ENCODE data around the gene TFAP2B.

TFAP2B gene

DNA sequence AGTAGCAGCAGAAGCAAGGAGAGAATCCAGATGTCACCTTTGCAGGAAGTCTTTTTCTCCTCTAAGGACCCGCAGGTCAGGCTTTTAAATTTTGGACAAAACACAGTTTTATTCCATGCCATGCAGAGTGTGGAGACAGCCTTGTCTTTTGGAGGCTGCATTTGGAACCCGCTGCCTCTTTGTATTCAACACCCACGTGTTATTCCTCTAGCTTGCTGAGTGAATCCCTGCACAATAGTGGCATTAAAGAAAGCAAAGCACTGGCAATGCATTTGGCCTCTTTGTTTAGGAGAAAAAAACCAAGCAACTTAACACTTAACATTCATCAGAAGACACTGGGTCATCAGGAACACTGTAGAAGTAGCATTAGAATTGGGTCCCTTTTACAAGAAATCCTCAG lies 43.5 kb downstream of the TFAP2B start:
- Histone ChIP-seq H3K27me3 (ENCODE audit: insufficient read depth, insufficient read length) (no peaks in the 10 kb centered on the region), H3K4me3 (ENCODE audit: insufficient read length, low read depth) (no peak overlapping the region), H3K36me3 (ENCODE audit: insufficient read depth, insufficient read length, low read length) (no peaks in the 10 kb centered on the region), H3K9ac (ENCODE audit: insufficient read length, low read depth) (no peak overlapping the region), H3K9me3 (ENCODE audit: insufficient read depth, low read length) (no peaks in the 10 kb centered on the region), H3K4me1 (ENCODE audit: insufficient read depth, insufficient read length) (no peaks in the 10 kb centered on the region)
- no peak for TF ChIP-seq YY1 (IDR thresholded peaks at IDR 0.05; ENCODE audit: insufficient read depth, insufficient read length)
- no peak for TF ChIP-seq ZNF274 (IDR thresholded peaks at IDR 0.05; ENCODE audit: low read depth, low read length)
- no peak for TF ChIP-seq SUZ12 (IDR thresholded peaks at IDR 0.05; ENCODE audit: extremely low read depth, insufficient read depth, insufficient read length)
- no peak for DNase-seq (ENCODE audit: low read depth, low spot score)

DNA sequence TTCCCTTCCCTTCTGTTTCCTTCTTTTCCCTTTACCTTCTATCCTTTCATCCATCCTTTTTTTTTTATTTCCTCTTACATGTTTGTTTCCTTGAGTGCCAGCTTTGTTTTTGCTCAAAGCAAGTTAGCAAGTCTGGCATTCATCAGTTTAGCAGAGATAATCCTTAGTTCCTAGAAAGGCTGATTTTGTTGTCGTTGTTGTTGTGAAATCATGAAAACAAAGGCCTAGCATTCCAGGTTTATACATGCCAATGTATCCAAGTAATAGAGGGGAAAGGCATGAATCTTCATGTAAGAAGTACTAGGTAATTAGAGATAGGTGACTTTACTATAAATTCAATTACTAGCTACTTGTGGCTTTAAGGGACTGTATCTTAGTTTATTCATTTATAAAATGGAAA lies 45.9 kb downstream of the TFAP2B start:
- H3K36me3 ChIP-seq (ENCODE audit: insufficient read depth, insufficient read length, low read length): no peaks in the 10 kb centered on the region
- H3K4me1 ChIP-seq (ENCODE audit: insufficient read depth, insufficient read length): no peaks in the 10 kb centered on the region
- no peak overlapping the region for H3K9ac ChIP-seq (ENCODE audit: insufficient read length, low read depth)
- H3K9me3 ChIP-seq (ENCODE audit: insufficient read depth, low read length): no peaks in the 10 kb centered on the region
- TF ChIP-seq YY1 (IDR thresholded peaks at IDR 0.05; ENCODE audit: insufficient read depth, insufficient read length) (no peak), ZNF274 (IDR thresholded peaks at IDR 0.05; ENCODE audit: low read depth, low read length) (no peak), SUZ12 (IDR thresholded peaks at IDR 0.05; ENCODE audit: extremely low read depth, insufficient read depth, insufficient read length) (no peak)
- no peak overlapping the region for H3K4me3 ChIP-seq (ENCODE audit: insufficient read length, low read depth)
- no peaks in the 10 kb centered on the region for H3K27me3 ChIP-seq (ENCODE audit: insufficient read depth, insufficient read length)
- no peak for DNase-seq (ENCODE audit: low read depth, low spot score)

DNA sequence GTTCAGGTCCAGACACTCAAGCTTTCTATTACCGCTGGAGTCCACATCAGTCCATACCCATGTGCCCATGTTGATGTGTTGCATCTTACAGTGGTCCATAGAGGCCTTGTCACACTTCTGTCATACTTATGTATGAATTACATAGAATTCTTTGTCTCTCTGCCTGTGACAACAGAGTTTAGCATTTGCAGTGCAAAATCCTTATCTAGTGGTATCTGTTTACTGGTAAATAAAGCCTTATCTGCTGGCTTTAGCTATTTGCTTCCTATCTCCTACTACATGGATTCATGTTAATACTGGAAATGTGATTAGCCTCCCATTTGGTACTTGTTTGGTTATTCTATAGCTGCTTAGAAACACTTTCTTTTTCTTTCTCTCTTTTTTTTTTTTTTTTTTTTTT lies 49.8 kb downstream of the TFAP2B start:
- no peak for DNase-seq (ENCODE audit: low read depth, low spot score)
- H3K36me3 ChIP-seq (ENCODE audit: insufficient read depth, insufficient read length, low read length): no peaks in the 10 kb centered on the region
- TF ChIP-seq ZNF274 (IDR thresholded peaks at IDR 0.05; ENCODE audit: low read depth, low read length): no peak
- TF ChIP-seq YY1 (IDR thresholded peaks at IDR 0.05; ENCODE audit: insufficient read depth, insufficient read length): no peak
- TF ChIP-seq SUZ12 (IDR thresholded peaks at IDR 0.05; ENCODE audit: extremely low read depth, insufficient read depth, insufficient read length): no peak
- H3K27me3 ChIP-seq (ENCODE audit: insufficient read depth, insufficient read length): no peaks in the 10 kb centered on the region
- no peak overlapping the region for H3K9ac ChIP-seq (ENCODE audit: insufficient read length, low read depth)
- no peaks in the 10 kb centered on the region for H3K4me1 ChIP-seq (ENCODE audit: insufficient read depth, insufficient read length)
- no peak overlapping the region for H3K4me3 ChIP-seq (ENCODE audit: insufficient read length, low read depth)
- no peaks in the 10 kb centered on the region for H3K9me3 ChIP-seq (ENCODE audit: insufficient read depth, low read length)

DNA sequence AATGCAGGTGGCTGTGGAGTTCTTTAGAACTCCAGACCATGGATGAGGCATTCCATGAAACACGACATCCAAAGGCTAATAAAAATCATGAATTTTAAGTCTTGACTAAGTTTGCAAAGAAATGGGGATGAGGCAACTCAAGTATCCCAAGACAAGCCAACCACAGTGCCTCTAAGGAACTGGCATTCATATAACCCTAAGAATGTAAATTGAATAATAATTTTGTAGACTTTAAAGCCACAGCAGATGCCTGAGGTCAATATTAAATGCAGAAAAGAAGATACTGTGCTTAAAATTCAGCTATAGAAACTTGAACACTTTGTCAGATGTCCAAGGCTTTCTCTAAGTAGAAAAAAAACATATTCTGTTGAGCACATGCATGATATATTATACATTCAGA lies 54.5 kb downstream of the TFAP2B start:
- Histone ChIP-seq H3K9ac (ENCODE audit: insufficient read length, low read depth) (no peak overlapping the region), H3K4me1 (ENCODE audit: insufficient read depth, insufficient read length) (no peaks in the 10 kb centered on the region), H3K9me3 (ENCODE audit: insufficient read depth, low read length) (no peaks in the 10 kb centered on the region), H3K36me3 (ENCODE audit: insufficient read depth, insufficient read length, low read length) (no peaks in the 10 kb centered on the region), H3K4me3 (ENCODE audit: insufficient read length, low read depth) (no peak overlapping the region), H3K27me3 (ENCODE audit: insufficient read depth, insufficient read length) (no peaks in the 10 kb centered on the region)
- TF ChIP-seq SUZ12 (IDR thresholded peaks at IDR 0.05; ENCODE audit: extremely low read depth, insufficient read depth, insufficient read length) (no peak), YY1 (IDR thresholded peaks at IDR 0.05; ENCODE audit: insufficient read depth, insufficient read length) (no peak), ZNF274 (IDR thresholded peaks at IDR 0.05; ENCODE audit: low read depth, low read length) (no peak)
- no peak for DNase-seq (ENCODE audit: low read depth, low spot score)

DNA sequence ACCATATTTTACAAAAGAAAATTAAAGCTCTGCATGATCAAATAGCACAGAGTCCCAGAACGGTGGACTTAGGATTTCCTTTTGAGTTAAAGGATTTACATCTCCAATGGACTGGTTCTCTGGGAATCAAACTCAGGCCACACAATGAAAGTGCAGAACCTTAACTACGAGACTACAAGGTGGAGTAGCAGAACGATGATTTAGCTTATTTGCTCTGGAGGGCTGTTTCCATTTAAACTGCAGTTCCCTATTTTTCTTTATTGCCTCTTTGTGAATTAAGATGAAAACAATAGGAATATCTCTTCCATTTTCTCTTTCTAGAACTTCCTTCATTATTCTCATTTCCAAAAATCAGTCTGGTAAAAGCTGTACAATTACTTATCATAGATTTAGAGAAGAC lies 65.7 kb downstream of the TFAP2B start:
- Histone ChIP-seq H3K4me1 (ENCODE audit: insufficient read depth, insufficient read length) (no peaks in the 10 kb centered on the region), H3K9me3 (ENCODE audit: insufficient read depth, low read length) (no peaks in the 10 kb centered on the region), H3K36me3 (ENCODE audit: insufficient read depth, insufficient read length, low read length) (no peaks in the 10 kb centered on the region), H3K9ac (ENCODE audit: insufficient read length, low read depth) (no peak overlapping the region), H3K27me3 (ENCODE audit: insufficient read depth, insufficient read length) (no peaks in the 10 kb centered on the region), H3K4me3 (ENCODE audit: insufficient read length, low read depth) (no peak overlapping the region)
- TF ChIP-seq YY1 (IDR thresholded peaks at IDR 0.05; ENCODE audit: insufficient read depth, insufficient read length) (no peak), SUZ12 (IDR thresholded peaks at IDR 0.05; ENCODE audit: extremely low read depth, insufficient read depth, insufficient read length) (no peak), ZNF274 (IDR thresholded peaks at IDR 0.05; ENCODE audit: low read depth, low read length) (no peak)
- no peak for DNase-seq (ENCODE audit: low read depth, low spot score)

DNA sequence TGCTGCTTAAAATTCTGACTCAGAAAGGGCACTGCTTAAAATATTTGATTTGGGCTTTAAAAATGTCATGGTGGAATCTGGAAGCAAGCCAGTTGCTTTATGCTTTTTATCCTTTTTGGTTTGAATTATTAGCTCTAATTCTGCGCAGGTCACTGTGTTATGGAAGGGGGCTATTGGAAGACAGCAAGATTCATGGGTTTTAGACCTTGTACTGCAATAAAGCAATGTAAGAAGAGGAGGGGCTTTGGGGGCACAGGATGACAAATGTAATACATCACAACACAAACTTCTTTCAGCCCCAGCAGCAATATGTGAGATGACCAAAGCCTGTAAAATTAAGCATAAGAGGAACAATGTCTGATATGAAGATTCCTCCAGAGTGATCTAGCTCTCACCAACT lies 68.4 kb downstream of the TFAP2B start:
- DNase-seq (ENCODE audit: low read depth, low spot score): no peak
- Histone ChIP-seq H3K4me3 (ENCODE audit: insufficient read length, low read depth) (no peak overlapping the region), H3K9ac (ENCODE audit: insufficient read length, low read depth) (no peak overlapping the region), H3K9me3 (ENCODE audit: insufficient read depth, low read length) (no peaks in the 10 kb centered on the region), H3K27me3 (ENCODE audit: insufficient read depth, insufficient read length) (no peaks in the 10 kb centered on the region), H3K4me1 (ENCODE audit: insufficient read depth, insufficient read length) (no peaks in the 10 kb centered on the region), H3K36me3 (ENCODE audit: insufficient read depth, insufficient read length, low read length) (no peaks in the 10 kb centered on the region)
- TF ChIP-seq ZNF274 (IDR thresholded peaks at IDR 0.05; ENCODE audit: low read depth, low read length) (no peak), YY1 (IDR thresholded peaks at IDR 0.05; ENCODE audit: insufficient read depth, insufficient read length) (no peak), SUZ12 (IDR thresholded peaks at IDR 0.05; ENCODE audit: extremely low read depth, insufficient read depth, insufficient read length) (no peak)

DNA sequence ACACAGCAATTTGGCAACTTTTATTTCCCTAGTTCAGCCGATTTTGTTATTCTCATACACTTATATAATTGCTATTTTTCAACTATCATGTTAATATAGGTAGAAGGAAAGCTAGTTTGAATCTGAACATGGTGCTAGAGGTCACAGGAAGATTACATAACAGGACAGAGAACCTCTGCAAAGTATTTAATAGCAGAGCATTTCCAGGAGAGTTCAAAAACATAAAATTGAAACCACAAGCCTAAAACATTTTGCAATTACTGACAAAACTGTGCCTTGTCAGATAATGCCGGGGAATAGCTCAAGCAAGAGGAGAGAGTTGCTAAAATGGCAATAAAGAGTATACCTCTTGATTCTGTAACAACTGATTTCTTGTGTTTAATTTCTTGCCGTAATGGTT lies 70.8 kb downstream of the TFAP2B start:
- H3K4me3 ChIP-seq (ENCODE audit: insufficient read length, low read depth): no peak overlapping the region
- no peaks in the 10 kb centered on the region for H3K27me3 ChIP-seq (ENCODE audit: insufficient read depth, insufficient read length)
- no peak overlapping the region for H3K9ac ChIP-seq (ENCODE audit: insufficient read length, low read depth)
- TF ChIP-seq SUZ12 (IDR thresholded peaks at IDR 0.05; ENCODE audit: extremely low read depth, insufficient read depth, insufficient read length): no peak
- TF ChIP-seq ZNF274 (IDR thresholded peaks at IDR 0.05; ENCODE audit: low read depth, low read length): no peak
- no peaks in the 10 kb centered on the region for H3K4me1 ChIP-seq (ENCODE audit: insufficient read depth, insufficient read length)
- no peak for DNase-seq (ENCODE audit: low read depth, low spot score)
- H3K36me3 ChIP-seq (ENCODE audit: insufficient read depth, insufficient read length, low read length): no peaks in the 10 kb centered on the region
- H3K9me3 ChIP-seq (ENCODE audit: insufficient read depth, low read length): no peaks in the 10 kb centered on the region

DNA sequence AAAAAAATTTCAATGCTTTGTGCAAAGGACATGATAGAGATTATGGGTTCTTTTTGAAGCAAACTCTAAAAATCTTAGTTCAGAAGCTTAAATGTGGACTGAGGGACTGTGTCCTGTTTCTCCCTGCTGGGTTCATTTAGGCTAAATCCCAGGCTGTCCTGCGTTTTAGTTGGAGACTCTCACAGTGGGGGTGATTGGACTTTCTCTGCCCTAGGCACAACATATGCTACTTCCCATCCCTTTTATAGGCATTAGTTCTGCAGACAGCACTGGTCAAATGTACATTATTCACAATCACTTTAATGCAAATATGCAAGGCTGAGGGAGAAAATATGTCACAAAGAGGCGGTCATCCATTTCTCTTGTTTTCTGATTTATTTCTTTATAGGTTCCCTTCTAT lies 71.3 kb downstream of the TFAP2B start:
- no peaks in the 10 kb centered on the region for H3K9me3 ChIP-seq (ENCODE audit: insufficient read depth, low read length)
- no peak overlapping the region for H3K9ac ChIP-seq (ENCODE audit: insufficient read length, low read depth)
- DNase-seq (ENCODE audit: low read depth, low spot score): no peak
- H3K4me1 ChIP-seq (ENCODE audit: insufficient read depth, insufficient read length): no peaks in the 10 kb centered on the region
- no peaks in the 10 kb centered on the region for H3K36me3 ChIP-seq (ENCODE audit: insufficient read depth, insufficient read length, low read length)
- no peak overlapping the region for H3K4me3 ChIP-seq (ENCODE audit: insufficient read length, low read depth)
- TF ChIP-seq SUZ12 (IDR thresholded peaks at IDR 0.05; ENCODE audit: extremely low read depth, insufficient read depth, insufficient read length): no peak
- TF ChIP-seq ZNF274 (IDR thresholded peaks at IDR 0.05; ENCODE audit: low read depth, low read length): no peak
- no peak for TF ChIP-seq YY1 (IDR thresholded peaks at IDR 0.05; ENCODE audit: insufficient read depth, insufficient read length)
- H3K27me3 ChIP-seq (ENCODE audit: insufficient read depth, insufficient read length): no peaks in the 10 kb centered on the region

All from NT2/D1 (cell line).